NB4 (cell line): ENCODE results near the gene TRAPPC12.

Source experiments
- POLR2A ChIP-seq: IDR thresholded peaks from 2 replicates; pipeline ENCODE4 v1.6.1; 2011; ENCODE audit warnings: mild to moderate bottlenecking; ENCODE audit not compliant: insufficient read length; ENCODE audit errors: extremely low read depth
- TF ChIP-seq, protein P1 (sequence below): IDR thresholded peaks from one replicate; pipeline ENCODE4 v1.5.1; 2012; ENCODE audit warnings: low read depth, low read length
- TF ChIP-seq, protein P2 (sequence below): IDR thresholded peaks from 2 replicates; pipeline ENCODE4 v1.6.1; 2011; ENCODE audit warnings: low read depth, low read length

DNA sequence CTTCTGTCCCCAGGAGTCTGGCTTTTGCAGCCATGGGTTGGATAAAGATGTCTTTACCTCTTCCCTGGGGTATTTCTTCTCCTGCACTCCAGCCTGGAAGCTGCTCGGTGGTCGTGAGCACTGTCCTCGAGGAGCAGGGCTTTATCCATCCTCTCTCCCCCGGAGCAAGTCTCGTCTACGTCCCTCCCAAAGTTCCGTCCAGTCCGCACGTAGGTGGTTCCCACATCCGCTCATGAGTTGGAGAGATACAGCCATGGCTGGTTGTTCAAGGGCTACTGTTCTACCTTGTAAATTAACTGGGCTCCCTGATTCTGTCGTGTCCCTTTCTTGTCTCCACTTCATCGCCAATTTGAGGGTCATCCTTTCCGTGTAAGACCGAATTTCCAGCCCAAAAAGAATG, 47.1 kb downstream of the TRAPPC12 start:
- TF ChIP-seq, protein P1, sequence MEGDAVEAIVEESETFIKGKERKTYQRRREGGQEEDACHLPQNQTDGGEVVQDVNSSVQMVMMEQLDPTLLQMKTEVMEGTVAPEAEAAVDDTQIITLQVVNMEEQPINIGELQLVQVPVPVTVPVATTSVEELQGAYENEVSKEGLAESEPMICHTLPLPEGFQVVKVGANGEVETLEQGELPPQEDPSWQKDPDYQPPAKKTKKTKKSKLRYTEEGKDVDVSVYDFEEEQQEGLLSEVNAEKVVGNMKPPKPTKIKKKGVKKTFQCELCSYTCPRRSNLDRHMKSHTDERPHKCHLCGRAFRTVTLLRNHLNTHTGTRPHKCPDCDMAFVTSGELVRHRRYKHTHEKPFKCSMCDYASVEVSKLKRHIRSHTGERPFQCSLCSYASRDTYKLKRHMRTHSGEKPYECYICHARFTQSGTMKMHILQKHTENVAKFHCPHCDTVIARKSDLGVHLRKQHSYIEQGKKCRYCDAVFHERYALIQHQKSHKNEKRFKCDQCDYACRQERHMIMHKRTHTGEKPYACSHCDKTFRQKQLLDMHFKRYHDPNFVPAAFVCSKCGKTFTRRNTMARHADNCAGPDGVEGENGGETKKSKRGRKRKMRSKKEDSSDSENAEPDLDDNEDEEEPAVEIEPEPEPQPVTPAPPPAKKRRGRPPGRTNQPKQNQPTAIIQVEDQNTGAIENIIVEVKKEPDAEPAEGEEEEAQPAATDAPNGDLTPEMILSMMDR = no peak
- TF ChIP-seq POLR2A = no peak
- TF ChIP-seq, protein P2, sequence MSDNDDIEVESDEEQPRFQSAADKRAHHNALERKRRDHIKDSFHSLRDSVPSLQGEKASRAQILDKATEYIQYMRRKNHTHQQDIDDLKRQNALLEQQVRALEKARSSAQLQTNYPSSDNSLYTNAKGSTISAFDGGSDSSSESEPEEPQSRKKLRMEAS = no peak
